H9 (cell line): ENCODE data around the gene CDH4. TPM values are rescaled to one million over a fixed set of nuclear protein-coding genes. Genes with fewer than 3 reads are reported as not detected.

Source experiments
- DNase-seq: peaks from one replicate; pipeline ENCODE4 v3.0.0-alpha.2; 2017
- H2AFZ ChIP-seq: one replicate; pipeline ENCODE4 v1.6.1; 2013; ENCODE audit warnings: mild to moderate bottlenecking, low read length, control low read depth, moderate library complexity
- H2AK5ac ChIP-seq: 2 replicates; pipeline ENCODE4 v1.6.1; 2013; ENCODE audit warnings: low read length, control low read depth, mixed read lengths; ENCODE audit not compliant: insufficient read length
- H2BK120ac ChIP-seq: one replicate; pipeline ENCODE4 v1.6.1; 2013; ENCODE audit warnings: low read depth, mild to moderate bottlenecking, low read length, control low read depth, inconsistent platforms; ENCODE audit not compliant: poor library complexity, severe bottlenecking
- H2BK12ac ChIP-seq: 2 replicates; pipeline ENCODE4 v1.6.1; 2013; ENCODE audit warnings: low read length, control low read depth, mixed read lengths, low read depth; ENCODE audit not compliant: insufficient read length
- H2BK15ac ChIP-seq: 2 replicates; pipeline ENCODE4 v1.6.1; 2013; ENCODE audit warnings: low read depth, low read length, control low read depth
- H2BK20ac ChIP-seq: one replicate; pipeline ENCODE4 v1.6.1; 2013; ENCODE audit warnings: low read depth, mild to moderate bottlenecking, low read length, control low read depth, inconsistent platforms; ENCODE audit not compliant: poor library complexity, severe bottlenecking
- H2BK5ac ChIP-seq: 2 replicates; pipeline ENCODE4 v1.6.1; 2013; ENCODE audit warnings: low read length, control low read depth, mixed read lengths; ENCODE audit not compliant: insufficient read length
- H3K14ac ChIP-seq: 2 replicates; pipeline ENCODE4 v1.6.1; 2013; ENCODE audit warnings: low read length, control low read depth; ENCODE audit not compliant: insufficient read depth
- H3K18ac ChIP-seq: 2 replicates; pipeline ENCODE4 v1.6.1; 2013; ENCODE audit warnings: low read depth, mild to moderate bottlenecking, mixed read lengths, low read length, control low read depth; ENCODE audit not compliant: insufficient read length
- H3K23ac ChIP-seq: 2 replicates; pipeline ENCODE4 v1.6.1; 2013; ENCODE audit warnings: low read length, control low read depth, mixed read lengths, low read depth; ENCODE audit not compliant: insufficient read length
- H3K23me2 ChIP-seq: 2 replicates; pipeline ENCODE4 v1.6.1; 2013; ENCODE audit warnings: low read depth, mild to moderate bottlenecking, mixed read lengths, low read length, control low read depth; ENCODE audit not compliant: insufficient read length, poor library complexity, severe bottlenecking
- H3K27ac ChIP-seq: 2 replicates; pipeline ENCODE4 v1.5.1; 2013; ENCODE audit warnings: low read length, control low read depth, mixed read lengths, low read depth; ENCODE audit not compliant: insufficient read length
- H3K27me3 ChIP-seq: 2 replicates; pipeline ENCODE4 v1.6.1; 2013; ENCODE audit warnings: low read length, control low read depth, inconsistent platforms; ENCODE audit not compliant: insufficient read depth
- H3K4ac ChIP-seq: 2 replicates; pipeline ENCODE4 v1.6.1; 2013; ENCODE audit warnings: low read depth, mild to moderate bottlenecking, control low read depth, inconsistent platforms, low read length, moderate library complexity
- H3K4me1 ChIP-seq: 2 replicates; pipeline ENCODE4 v1.6.1; 2013; ENCODE audit warnings: low read length, control low read depth, inconsistent platforms; ENCODE audit not compliant: insufficient read depth
- H3K4me2 ChIP-seq: 2 replicates; pipeline ENCODE4 v1.6.1; 2013; ENCODE audit warnings: low read length, control low read depth, mixed read lengths; ENCODE audit not compliant: insufficient read length, insufficient read depth
- H3K56ac ChIP-seq: 2 replicates; pipeline ENCODE4 v1.6.1; 2013; ENCODE audit warnings: low read depth, mild to moderate bottlenecking, mixed read lengths, low read length, control low read depth; ENCODE audit not compliant: insufficient read length
- H3K79me1 ChIP-seq: 2 replicates; pipeline ENCODE4 v1.6.1; 2013; ENCODE audit warnings: low read depth, mild to moderate bottlenecking, moderate library complexity, low read length, control low read depth, inconsistent platforms; ENCODE audit not compliant: insufficient read depth, poor library complexity, severe bottlenecking
- H3K79me2 ChIP-seq: 2 replicates; pipeline ENCODE4 v1.6.1; 2013; ENCODE audit warnings: low read length, control low read depth, inconsistent platforms; ENCODE audit not compliant: insufficient read depth
- H3K9ac ChIP-seq: 2 replicates; pipeline ENCODE4 v1.6.1; 2013; ENCODE audit warnings: low read length, control low read depth, mixed read lengths; ENCODE audit not compliant: insufficient read length; ENCODE audit errors: extremely low read depth
- H3K9me3 ChIP-seq: one replicate; pipeline ENCODE4 v1.6.1; 2013; ENCODE audit warnings: low read depth, low read length, inconsistent platforms; ENCODE audit not compliant: control insufficient read depth
- H3T11ph ChIP-seq: one replicate; pipeline ENCODE4 v1.6.1; 2013; ENCODE audit warnings: mild to moderate bottlenecking, low read length, control low read depth, inconsistent platforms
- H4K20me1 ChIP-seq: one replicate; pipeline ENCODE4 v1.6.1; 2013; ENCODE audit not compliant: control insufficient read depth, insufficient read length, insufficient read depth
- H4K5ac ChIP-seq: 2 replicates; pipeline ENCODE4 v1.6.1; 2013; ENCODE audit warnings: low read depth, mild to moderate bottlenecking, mixed read lengths, low read length, control low read depth; ENCODE audit not compliant: insufficient read length
- H4K8ac ChIP-seq: replicated peaks from 2 replicates; pipeline ENCODE4 v1.6.1; 2013; ENCODE audit warnings: low read length, control low read depth, mixed read lengths, low read depth; ENCODE audit not compliant: insufficient read length
- H4K91ac ChIP-seq: 2 replicates; pipeline ENCODE4 v1.6.1; 2013; ENCODE audit warnings: low read depth, mild to moderate bottlenecking, moderate library complexity, mixed read lengths, low read length, control low read depth; ENCODE audit not compliant: insufficient read length
- H3K27ac Mint-ChIP-seq, 3 experiments: 2 replicates in 2 of 3; 3 replicates in 1 of 3; pipeline ENCODE4 v1.8.0; 2020 to 2021; ENCODE audit warnings: mixed read lengths in 3 of 3, mild to moderate bottlenecking in 1 of 3, moderate library complexity in 1 of 3
- H3K27me3 Mint-ChIP-seq: 2 replicates; pipeline ENCODE4 v1.8.0; 2021; ENCODE audit warnings: low read depth, mild to moderate bottlenecking, moderate library complexity, mixed read lengths
- H3K36me3 Mint-ChIP-seq, 3 experiments: 2 replicates in 2 of 3; 3 replicates in 1 of 3; pipeline ENCODE4 v1.8.0; 2020 to 2021; ENCODE audit warnings: low read depth in 3 of 3, mixed read lengths in 3 of 3; ENCODE audit not compliant: insufficient read depth in 1 of 3
- H3K4me1 Mint-ChIP-seq, 2 experiments: 2 replicates each; pipeline ENCODE4 v1.8.0; 2020; ENCODE audit warnings: mixed read lengths in 2 of 2
- H3K4me3 Mint-ChIP-seq, 2 experiments: 2 replicates in 1 of 2; 3 replicates in 1 of 2; pipeline ENCODE4 v1.8.0; 2020 to 2021; ENCODE audit warnings: mild to moderate bottlenecking in 2 of 2, mixed read lengths in 2 of 2, moderate library complexity in 1 of 2
- H3K9me3 Mint-ChIP-seq, 2 experiments: 2 replicates in 1 of 2; 3 replicates in 1 of 2; pipeline ENCODE4 v1.8.0; 2020; ENCODE audit warnings: mild to moderate bottlenecking in 2 of 2, mixed read lengths in 2 of 2, moderate library complexity in 1 of 2
- CTCF ChIP-seq: fragments of 200-600 bp; sonication (generic); conservative IDR thresholded peaks from 3 replicates; pipeline ENCODE4 v1.8.0; 2021; ENCODE audit warnings: antibody characterized with exemption, mild to moderate bottlenecking
- WGBS: extraction: QIAGEN DNeasy Blood & Tissue Kit; methylation state at CpG from one replicate; pipeline ENCODE4 v1.1.7; 2013; ENCODE audit warnings: missing lambda C conversion rate, low lambda C conversion rate, mixed read lengths; ENCODE audit not compliant: insufficient read length; ENCODE audit errors: extremely low coverage; 5-methylcytosine and 5-hydroxymethylcytosine counted together
- total RNA-seq: library from RNA; stranded (reverse); gene quantifications from 2 replicates; pipeline ENCODE4 v1.2.1, GENCODE V29; 2021

The CDH4 gene
- total RNA-seq, 1 experiment from 2014 or later: 3.0 TPM

- no peak overlapping the region for H2BK120ac ChIP-seq
- no peak for DNase-seq
- no peak overlapping the region for H3K18ac ChIP-seq
- no peak overlapping the region for H3K4ac ChIP-seq
- no peak overlapping the region for H2AK5ac ChIP-seq
- H3K4me2 ChIP-seq: no peak overlapping the region
- Mint-ChIP-seq H3K4me1 (peaks cover 23% of the 10 kb centered on the region in 2 experiments), H3K36me3 (peaks cover 0 to 2% (median 0%) of the 10 kb centered on the region in 3 experiments; a peak in 2 of 7 replicates), H3K27me3 (peaks cover 43% of the 10 kb centered on the region), H3K27ac (no peak overlapping the region), H3K4me3 (no peak overlapping the region), H3K9me3 (peaks cover 0 to 14% of the 10 kb centered on the region in 2 experiments; a peak in 2 of 5 replicates)
- H3K27me3 ChIP-seq: no peaks in the 10 kb centered on the region; the same call in 1 of the 2 replicates
- H3K23me2 ChIP-seq: no peaks in the 10 kb centered on the region
- H4K5ac ChIP-seq: no peak overlapping the region
- H3K79me2 ChIP-seq: no peaks in the 10 kb centered on the region
- no peak overlapping the region for H2BK20ac ChIP-seq
- H2BK5ac ChIP-seq: no peak overlapping the region
- H3K79me1 ChIP-seq: no peaks in the 10 kb centered on the region
- no peak overlapping the region for H2BK12ac ChIP-seq
- H3T11ph ChIP-seq: no peak overlapping the region
- H3K9me3 ChIP-seq: no peaks in the 10 kb centered on the region
- H3K56ac ChIP-seq: no peak overlapping the region
- H3K9ac ChIP-seq: no peak overlapping the region
- H2AFZ ChIP-seq: no peak overlapping the region
- H2BK15ac ChIP-seq: no peak overlapping the region
- H3K14ac ChIP-seq: no peak overlapping the region
- H4K20me1 ChIP-seq: no peaks in the 10 kb centered on the region
- no peak overlapping the region for H3K23ac ChIP-seq
- no peak for TF ChIP-seq CTCF
- H3K27ac ChIP-seq: no peak overlapping the region
- WGBS: no CpG with 5 or more reads among the region's 25 CpGs
- no peak overlapping the region for H4K8ac ChIP-seq
- H3K4me1 ChIP-seq: no peaks in the 10 kb centered on the region
- H4K91ac ChIP-seq: no peak overlapping the region
Measured at GRCh38 chr20:61644378-61645076, 392.5 kb downstream of the CDH4 start.
